HG02678 (cell line): Measurements from ENCODE around the gene PPP1R3D.

Experiments used
- ATAC-seq: cut with Tn5 transposase; IDR thresholded peaks from one replicate; pipeline ENCODE4 v1.9.1; 2021; ENCODE audit warnings: mild to moderate bottlenecking, moderate library complexity; ENCODE audit not compliant: unreplicated experiment

The PPP1R3D gene

GRCh38 chr20:59948828-59949720 is 9.0 kb upstream of the PPP1R3D start:
- no peak for ATAC-seq

GRCh38 chr20:59948212-59948611 is 8.1 kb upstream of the PPP1R3D start:
- ATAC-seq: no peak

- no peak for ATAC-seq
These were observed 7.3 kb upstream of the PPP1R3D start for GRCh38 chr20:59947376-59947775.

DNA sequence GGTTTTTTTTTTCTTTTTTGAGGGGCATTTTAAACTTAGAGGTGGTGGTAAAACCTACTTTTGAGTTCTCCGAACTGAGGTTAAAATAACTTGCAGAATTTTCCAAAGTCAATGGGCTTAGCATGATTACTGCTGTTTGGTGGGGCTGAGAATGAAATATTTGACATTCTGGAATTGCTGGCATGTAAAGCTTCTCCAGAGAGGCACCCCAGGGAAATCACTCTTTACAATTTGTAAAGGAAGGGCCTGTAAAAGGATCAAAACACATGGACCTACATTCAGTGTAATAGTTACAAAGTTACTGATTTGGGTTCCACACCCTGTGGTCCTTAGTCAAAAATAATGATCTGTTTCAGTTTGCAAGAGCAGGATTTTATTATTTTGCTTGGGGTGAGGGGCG is 5.6 kb upstream of the PPP1R3D start:
- ATAC-seq: no peak

GRCh38 chr20:59945175-59945574 is 5.1 kb upstream of the PPP1R3D start:
- ATAC-seq: no peak

DNA sequence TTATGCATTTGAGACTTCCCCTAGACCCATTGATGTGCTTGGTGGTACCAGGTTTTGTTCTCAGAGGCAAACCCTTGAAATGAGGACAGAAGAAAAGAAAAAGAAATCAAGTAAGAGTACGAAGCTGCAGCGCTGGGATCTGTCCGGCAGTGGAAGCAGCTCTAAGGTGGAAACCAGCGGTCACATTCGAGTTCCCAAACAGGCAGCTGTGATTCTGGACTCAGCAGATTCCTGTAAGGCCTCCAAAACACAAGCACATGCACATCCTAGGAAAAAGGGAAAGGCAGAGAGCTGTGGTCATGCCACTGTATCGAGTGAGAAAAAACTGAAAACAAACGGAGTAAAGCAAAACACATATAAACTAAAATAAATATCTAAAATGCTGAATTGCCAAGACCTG is 4.6 kb upstream of the PPP1R3D start:
- ATAC-seq: no peak

DNA sequence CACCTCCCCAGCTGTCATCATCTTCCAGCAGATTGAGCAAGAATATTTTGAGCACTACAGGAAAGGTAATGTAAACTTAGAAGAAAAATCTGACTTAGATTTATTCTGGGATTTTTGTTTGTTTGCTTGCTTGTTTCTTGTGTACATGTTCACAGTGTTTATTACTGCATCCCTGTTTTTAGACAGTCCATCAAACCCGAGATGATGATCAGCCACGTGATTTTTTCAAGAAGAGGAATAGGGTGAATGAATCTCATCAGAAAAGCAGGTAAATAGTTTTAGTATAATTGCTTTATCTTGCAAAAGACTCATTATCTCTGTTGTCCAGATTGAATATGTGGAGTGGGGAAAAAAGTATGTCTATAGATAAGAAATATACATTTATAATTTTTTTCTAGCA is 2.1 kb upstream of the PPP1R3D start:
- no peak for ATAC-seq

GRCh38 chr20:59940956-59941294 is 820 bp upstream of the PPP1R3D start:
- peak; percentile 6 for ATAC-seq

- peak; percentile 30 for ATAC-seq
These were observed 301 bp downstream of the PPP1R3D start for GRCh38 chr20:59939879-59940128.

- ATAC-seq: peak; percentile 4
These were observed 840 bp downstream of the PPP1R3D start for GRCh38 chr20:59939052-59939878.

DNA sequence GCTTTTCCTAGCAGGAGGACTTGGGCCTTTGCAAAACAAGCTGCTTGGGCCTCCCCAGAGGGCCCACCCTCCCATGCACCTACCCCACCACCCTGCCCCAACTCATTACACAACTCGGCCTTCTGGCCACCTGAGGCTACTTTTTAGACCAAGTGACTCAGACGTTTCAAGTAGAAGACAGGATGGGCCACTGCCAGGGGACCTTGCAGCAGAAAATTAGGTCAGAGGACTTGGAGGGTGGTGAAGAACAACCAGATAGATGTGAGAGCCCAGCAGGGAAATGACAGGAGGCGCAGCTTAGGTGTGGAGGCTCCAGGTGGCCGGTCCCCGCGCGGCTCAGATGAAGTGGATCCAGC is 1.4 kb downstream of the PPP1R3D start:
- ATAC-seq: no peak

- no peak for ATAC-seq
These were observed 1.9 kb downstream of the PPP1R3D start for GRCh38 chr20:59938221-59938620.

DNA sequence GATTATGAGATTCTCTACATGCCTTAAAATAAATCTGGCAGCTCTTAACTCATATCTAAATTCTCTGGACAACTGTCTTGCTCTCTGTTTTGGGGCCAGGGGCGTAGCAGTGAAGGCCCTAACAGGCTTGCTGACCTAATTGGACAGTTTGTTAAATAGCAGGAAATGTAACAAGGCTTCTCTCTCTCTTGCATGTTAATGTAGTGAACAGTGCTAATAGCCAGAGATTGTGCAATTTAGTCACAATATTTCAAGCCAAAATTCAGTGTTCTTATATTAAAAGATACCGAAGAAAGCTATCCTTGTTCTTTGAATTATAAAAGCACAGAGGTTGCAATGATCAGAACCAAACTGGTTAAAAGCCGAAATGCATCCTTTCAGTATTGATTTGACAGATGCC is 3.0 kb downstream of the PPP1R3D start:
- ATAC-seq: no peak

DNA sequence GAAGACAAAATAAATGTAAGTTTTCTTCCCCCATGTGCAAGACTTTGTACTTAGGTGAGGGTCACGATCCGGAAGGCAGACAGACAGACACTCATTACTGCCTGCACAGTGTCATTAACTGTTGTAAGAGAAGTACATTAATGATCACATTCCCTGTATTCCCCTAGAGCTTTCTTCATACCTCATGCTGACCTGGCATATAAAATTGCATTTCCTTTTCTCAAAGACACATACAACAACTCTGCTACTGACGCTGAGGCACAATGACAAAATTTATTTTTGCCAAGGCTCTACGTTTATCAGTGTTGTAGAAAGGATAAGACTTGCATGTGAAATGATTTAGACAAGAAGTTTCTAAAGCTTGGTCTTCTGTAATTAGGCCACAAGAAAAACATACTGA is 3.7 kb downstream of the PPP1R3D start:
- ATAC-seq: no peak

GRCh38 chr20:59935457-59936185 is 4.5 kb downstream of the PPP1R3D start:
- ATAC-seq: no peak

DNA sequence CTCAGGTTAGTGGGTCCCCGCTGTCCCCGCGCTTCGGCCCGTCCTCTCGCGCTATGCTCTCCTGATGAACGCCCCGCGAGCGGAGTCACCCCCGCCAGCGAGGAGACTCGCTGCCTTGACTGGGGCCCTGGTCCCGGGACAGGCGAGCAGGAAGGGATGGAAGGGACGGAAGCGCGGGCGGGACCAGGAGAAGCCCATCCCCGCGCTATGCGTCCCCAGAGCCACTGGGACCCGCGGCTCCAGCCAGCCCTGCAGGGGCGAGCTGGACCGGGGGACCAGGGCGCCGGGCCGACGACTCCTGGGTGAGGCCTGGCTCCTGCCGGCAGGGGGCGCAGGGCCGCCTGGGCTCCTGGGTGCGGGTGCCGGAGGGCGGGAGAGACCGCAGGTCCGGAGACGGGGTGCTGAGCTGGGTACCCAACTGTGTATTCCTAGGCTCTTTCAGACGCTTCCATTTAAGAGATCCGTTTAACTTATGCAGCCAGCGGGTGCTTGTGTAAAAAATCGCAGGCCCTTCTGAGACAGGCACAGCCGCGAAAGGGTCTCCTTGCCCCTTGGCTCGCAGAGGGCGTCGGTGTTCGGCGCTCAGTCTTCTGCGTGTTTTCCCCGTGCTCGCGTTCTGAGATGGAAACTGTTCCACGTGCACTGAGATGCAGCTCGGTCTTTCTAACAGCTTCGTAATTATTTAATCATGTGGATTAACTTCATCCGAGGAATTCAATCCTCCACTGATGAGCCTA is 6.1 kb downstream of the PPP1R3D start:
- ATAC-seq: peak; percentile 81

DNA sequence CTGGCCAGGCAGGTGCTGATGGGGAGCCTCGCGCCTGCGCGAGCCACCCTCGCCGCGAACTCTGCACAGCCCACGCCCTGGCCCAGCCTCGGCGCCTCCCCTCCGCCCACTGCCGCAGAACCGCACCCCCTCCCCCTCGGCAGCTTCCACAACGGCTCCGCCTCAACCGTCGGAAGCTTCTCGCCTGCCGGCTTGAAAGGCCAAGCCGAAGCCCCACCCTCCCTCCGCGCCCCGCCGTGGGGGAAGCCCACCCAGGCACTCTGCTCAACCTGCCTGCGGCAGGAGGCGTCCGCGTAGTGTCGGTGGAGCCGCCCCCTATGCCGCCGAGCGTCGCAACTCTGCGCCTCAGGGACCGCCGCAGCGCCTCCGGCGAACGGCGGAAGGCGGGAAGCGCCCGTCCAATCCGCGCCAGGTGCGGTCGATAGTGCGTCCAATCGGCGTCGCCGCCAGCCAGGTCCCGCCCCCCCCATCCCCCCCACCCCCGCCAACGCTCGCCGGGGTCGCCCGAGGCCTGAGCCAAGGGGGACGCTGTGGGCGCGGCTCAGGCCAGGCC is 6.7 kb downstream of the PPP1R3D start, which contains the start of gene SYCP2:
TSS of gene SYCP2 (minus strand) at position 342 of the 553 bp plus-strand sequence. CDS start 11,224 bp downstream, outside the sequence.
- ATAC-seq: peak; percentile 65

DNA sequence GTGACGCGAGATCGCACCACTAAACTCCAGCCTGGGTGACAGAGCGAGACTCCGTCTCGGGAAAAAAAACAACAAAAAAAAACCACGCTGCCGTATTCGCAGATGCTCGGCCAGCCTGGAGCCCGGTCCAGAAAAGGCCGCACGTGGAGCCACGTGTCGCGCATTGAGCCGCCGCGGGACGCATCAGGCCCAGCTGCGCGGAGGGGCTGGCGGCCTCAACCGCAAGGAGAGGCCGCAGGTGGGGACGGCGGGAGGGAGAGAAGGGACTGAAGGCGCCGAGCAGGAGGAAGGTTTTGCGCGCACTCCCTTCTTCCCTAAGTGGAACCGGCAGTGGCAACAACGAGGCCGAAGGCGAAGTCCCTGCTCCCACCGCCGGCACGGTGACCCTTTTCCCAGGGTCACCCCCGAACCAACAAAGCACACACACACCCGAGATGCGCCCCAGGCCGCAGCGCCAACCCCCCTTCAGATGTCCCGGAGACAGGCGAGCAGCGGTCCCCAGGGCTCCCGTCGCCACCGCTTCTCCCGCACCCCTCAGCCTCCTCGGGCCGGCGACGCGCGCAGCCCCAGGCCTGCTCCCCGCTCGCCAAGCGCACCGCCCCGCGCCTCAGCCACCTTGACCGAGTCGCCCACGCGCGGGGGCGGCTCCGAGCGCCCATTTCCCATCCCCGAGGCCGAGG is 7.3 kb downstream of the PPP1R3D start:
- ATAC-seq: no peak

DNA sequence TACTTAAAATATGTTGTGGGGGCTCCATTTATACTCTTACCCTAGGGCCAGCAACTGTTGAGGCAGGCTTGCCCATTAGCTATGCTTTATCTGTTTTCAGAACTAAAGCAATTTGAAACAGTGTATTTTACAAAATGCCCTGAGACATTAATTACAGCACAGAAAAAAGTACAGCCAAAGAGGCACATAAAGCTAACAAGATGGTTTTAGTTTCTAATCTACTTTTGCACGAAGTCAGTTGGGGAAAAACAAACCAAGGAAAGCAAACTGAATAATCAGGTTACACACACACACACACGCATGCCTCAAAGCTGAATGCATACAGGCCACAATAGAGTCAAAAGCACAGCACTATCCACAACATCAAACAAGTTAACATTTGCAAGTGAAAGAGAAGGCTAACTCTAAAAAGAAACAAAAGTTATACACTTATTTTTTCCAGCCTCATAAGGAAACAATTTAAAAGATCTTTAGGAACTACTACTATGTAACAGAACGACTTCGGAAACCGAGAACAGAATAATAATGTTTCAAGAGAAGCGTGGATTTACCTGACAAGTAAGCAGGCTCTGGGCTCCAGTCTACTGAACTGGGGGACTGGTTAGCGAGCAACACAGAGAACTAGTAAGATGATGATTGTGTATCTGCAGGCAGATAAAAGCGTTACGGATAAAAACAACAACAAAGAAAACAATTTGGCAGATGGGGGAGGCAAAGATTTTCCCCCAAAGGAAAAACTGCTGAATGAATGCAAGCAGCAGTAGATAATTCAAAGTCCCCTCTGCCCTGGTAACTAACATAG is 8.4 kb downstream of the PPP1R3D start:
- ATAC-seq: no peak
